NCI-H345 treated with DMSO at 0.1 percent for 48 hours (cell line): Measurements from ENCODE around the gene LPCAT1.
A peak's percentile ranks its signal among the peaks of the same experiment; 100 is the strongest.

Experiments used
- DNase-seq: peaks from one replicate; lab custom pipeline; 2025; ENCODE audit not compliant: unreplicated experiment; lab: John Stamatoyannopoulos, UW

LPCAT1 gene

DNA sequence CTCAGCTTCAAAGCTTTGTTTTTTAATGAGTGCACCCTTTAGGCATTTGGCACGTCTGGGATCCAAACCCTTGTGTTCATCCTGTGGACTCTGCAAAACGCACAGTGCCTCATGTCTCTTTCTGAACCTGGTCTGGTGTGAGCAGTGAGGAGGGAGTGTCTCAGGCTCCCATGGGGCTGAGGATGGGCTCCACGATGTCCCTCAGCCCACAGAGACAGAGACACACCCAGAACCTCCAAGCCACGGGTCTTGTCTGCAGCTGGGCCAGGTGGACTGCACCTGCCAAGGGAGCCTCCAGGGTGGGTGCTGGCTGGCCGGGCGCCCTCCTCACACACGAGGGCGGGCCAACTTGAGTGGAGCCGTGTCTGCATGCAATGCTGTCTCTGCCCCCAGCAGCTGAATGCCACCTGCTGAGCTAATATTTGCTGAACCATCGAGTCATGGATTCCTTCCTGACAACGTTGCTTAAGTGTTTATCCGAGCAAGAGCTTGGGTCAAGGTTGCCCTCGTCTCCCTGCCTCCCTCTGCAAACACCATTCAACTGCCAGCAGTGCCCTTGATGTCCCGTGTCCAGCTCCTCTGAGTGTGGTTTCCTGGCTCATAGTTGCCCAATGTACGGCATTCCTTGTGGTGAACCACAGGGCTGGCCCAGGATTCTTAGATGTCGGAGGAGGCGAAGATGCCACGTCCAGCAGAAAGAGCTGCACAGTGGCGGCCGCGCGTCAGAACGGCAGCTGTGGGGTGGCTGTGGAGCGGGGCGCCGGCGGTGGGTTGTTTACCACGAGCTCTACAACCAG is 31.4 kb upstream of the LPCAT1 start:
- peak; percentile 1 for DNase-seq

- no peak for DNase-seq
These were observed 30.7 kb upstream of the LPCAT1 start for GRCh38 chr5:1554410-1554967.

DNA sequence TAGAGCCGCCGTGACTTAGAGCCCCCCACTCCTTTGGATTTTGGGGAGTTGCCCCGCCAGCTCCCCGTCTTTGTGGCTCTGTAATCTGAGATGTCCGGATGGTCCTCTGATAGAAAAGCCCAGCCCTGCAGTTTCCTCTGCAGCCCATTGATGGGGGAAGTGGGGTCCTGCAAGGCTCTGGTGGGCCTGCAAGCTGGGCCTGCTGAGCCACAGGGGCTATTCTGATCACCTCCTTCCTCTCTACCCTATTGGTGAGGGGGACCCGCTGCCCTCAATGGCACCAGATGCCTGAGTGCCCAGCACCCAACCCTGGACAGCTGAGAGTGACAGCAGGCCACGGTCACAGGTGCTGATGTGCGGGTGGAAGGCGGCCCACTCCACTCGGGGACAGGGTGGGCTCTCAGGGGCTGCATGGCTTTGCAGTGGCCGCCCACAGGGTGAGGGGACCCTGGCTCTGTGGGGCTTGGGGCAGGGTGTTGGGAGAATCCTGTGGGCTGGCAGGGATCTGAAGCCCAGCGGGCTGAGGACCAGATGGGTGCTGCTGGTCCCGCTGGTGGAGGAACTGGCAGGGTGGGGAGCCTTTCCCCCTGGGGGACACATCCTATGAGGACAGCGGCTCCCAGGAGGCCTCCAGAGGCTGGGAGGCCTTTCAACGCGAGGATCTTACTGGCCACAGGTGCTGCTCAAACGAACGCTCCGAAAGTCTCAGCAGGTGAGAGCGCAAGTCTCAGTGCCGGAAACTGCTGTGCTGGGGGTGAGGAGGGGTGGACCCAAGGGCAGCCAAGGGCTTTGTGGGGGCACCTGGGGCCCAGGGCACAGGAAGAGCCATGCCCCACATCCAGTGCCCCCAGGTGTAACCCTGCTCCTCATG is 30.0 kb upstream of the LPCAT1 start:
- DNase-seq = no peak

GRCh38 chr5:1552521-1553255 is 28.9 kb upstream of the LPCAT1 start:
- peak; percentile 1 for DNase-seq

- no peak for DNase-seq
These were observed 27.9 kb upstream of the LPCAT1 start for GRCh38 chr5:1551426-1552301.

GRCh38 chr5:1550287-1551076 is 26.7 kb upstream of the LPCAT1 start:
- no peak for DNase-seq

DNA sequence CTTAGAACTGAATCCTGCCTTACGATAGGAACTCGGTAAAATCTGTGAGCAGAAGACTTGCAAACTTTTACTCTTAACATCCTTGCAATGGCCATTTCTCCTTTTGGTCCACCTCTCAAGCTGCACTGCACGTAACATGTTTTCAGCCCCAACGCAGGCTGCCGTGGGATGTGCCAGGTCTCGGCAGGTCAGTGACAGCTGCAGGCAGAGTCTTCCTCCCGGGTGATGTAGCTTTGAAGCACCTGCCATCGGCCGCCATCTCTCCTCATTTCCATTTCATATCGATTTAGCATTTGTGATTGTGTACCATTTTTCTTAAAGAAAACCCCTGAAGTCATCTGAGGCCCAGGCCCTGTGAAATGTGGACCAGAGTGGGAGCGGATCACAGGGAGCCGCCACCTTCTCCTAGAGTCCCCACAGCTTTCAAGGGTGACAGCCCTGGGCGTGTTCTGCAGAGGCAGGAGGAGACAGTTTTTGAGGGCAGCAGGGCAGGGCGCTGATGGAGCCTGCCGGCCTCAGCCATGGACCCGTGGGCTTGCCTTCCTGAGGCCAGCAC is 25.8 kb upstream of the LPCAT1 start:
- no peak for DNase-seq

DNA sequence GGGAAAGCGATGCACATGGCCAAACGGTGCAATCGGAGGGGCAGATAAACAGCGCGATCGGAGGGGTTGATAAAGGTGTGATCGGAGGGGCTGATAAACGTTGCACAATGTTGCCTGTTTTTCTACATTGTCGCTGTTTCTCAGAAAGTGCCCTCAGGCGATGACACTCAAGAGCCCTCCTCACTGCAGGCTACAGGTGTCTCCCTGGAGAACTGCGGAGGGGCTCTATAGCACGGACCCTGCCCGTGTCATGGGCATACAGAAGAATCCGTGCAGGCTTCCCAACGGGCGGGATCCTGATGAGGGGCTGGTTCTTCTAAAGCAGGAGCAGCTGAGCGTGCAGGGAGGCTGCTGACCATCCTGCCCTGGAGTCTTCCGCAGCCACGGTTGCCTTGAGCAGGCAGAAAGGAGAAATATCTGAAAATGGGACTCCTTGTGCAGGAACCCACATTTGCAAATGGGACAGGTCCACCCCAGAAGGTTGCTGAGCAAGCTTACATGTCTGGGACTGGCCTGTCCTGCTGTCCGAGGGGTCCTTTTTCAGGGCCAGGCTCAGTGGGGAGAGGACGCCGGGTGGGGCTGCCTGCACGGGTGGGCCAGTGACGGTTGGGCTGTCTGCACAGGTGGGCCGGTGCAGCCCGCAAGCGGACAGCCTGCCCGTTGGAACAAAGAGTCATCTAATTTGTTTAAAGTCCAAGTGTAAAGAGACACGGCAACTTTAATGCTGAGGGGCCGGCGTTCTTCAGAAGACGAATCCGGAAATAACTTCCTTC is 25.1 kb upstream of the LPCAT1 start:
- no peak for DNase-seq

DNA sequence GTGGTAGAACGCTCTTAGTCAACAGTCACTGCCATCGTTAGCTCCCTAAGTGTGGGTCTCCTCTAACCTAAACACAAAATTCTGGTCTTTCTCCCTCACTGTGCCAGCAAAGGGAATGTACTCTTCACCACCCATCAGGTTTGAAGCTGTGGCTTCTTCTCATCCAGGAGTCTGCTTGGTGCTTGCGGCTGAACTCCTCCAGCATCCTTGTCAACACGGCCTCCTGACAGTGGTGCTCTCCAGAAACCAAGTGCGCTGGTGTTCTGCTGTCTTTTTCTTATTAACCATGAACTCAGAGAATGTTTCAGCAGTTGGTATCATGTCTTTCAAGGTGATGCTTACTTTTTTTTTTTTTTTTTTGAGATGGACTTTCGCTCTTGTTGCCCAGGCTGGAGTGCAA is 23.9 kb upstream of the LPCAT1 start:
- no peak for DNase-seq

GRCh38 chr5:1547236-1547635 is 23.5 kb upstream of the LPCAT1 start:
- no peak for DNase-seq

GRCh38 chr5:1546556-1546955 is 22.8 kb upstream of the LPCAT1 start:
- DNase-seq = no peak

GRCh38 chr5:1545805-1546355 is 22.1 kb upstream of the LPCAT1 start:
- peak; percentile 36 for DNase-seq

GRCh38 chr5:1545126-1545804 is 21.5 kb upstream of the LPCAT1 start:
- no peak for DNase-seq

- no peak for DNase-seq
These were observed 20.7 kb upstream of the LPCAT1 start for GRCh38 chr5:1544294-1544961.

DNA sequence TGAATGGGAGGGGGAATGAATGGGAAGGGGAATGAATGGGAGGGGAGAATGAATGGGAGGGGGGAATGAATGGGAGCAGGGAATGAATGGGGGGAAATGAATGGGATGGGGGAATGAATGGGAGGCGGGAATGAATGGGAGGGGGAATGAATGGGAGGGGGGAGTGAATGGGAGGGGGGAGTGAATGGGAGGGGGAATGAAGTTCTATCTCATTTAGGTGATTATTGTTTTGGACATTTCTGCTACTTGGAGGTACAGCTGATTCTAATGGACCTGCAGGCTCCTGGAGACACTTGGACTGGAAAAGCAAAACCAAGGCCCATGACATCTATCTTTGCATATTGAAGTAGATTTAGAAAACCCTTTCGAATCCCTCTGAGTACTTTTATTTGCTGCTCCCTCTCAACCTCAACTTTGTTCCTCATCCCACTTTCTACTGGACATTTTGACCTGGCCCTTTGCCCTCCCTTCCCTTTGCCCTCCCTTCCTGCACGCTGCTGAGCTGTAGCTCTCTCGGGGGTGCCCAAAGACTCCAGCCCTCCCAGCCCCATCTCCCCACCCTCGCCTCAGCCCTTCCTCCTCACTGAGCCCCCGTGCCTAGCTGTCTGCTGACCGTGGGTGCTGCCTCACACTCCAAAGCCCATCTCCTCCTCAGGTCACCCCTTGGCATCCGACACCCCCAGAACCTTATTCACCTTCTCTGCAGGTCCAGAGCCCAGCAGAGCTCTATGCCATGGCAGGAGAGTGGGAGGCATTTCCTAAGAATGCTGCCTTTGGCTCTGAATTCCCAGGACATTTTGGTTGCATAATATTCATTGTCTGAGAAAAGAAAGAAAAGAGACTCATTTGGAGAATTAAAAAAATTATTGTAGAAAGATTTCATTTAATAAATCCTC is 19.9 kb upstream of the LPCAT1 start:
- DNase-seq = no peak

DNA sequence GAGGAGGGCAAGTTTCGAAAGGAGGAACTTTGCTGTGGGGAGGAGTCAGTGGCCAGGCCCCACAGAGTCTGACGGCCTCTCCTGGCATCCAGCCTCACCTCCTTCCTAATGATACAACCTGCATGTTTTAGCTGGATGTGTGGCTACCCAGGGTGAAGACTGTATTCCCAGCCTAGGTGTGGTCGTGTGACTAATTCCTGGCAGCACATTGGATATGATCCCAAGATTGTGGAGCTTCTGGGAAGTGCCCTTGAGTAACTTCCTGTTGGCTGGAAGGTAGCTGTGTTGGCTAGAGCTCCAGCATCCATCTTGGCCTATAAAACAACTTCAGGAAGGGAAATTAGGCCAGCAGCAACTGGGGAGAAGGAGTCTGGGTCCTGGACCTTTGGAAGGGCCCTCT is 19.0 kb upstream of the LPCAT1 start:
- no peak for DNase-seq
